Upper lobe of left lung (tissue), 6 donors: Measurements from ENCODE around the gene INSM1. TPM values are rescaled to one million over a fixed set of nuclear protein-coding genes. Genes with fewer than 3 reads are reported as not detected.

Source experiments
- ATAC-seq, 2 donors: fragments of 200-7000 bp; cut with Tn5 transposase; one replicate each; pipeline ENCODE4 v1.9.1; 2022; ENCODE audit warnings: mild to moderate bottlenecking in 2 of 2, moderate library complexity in 2 of 2; ENCODE audit not compliant: low FRiP score in 2 of 2
- DNase-seq, 2 donors: peaks; one replicate each; pipeline ENCODE4 v3.0.0-alpha.2; 2019 to 2020
- H3K27ac ChIP-seq, 4 donors: fragments of 200-600 bp; sonication (generic); one replicate each; pipeline ENCODE4 v1.5.1; 2016 to 2019
- H3K27me3 ChIP-seq, 4 donors: fragments of 200-600 bp; sonication (generic); one replicate each; pipeline ENCODE4 v1.5.1; 2017 to 2019
- H3K36me3 ChIP-seq, 4 donors: fragments of 200-600 bp; sonication (generic); one replicate each; pipeline ENCODE4 v1.5.1; 2016 to 2019
- H3K4me1 ChIP-seq, 4 donors: fragments of 200-600 bp; sonication (generic); one replicate each; pipeline ENCODE4 v1.5.1; 2018 to 2019
- H3K4me3 ChIP-seq, 4 donors: fragments of 200-600 bp; sonication (generic); one replicate each; pipeline ENCODE4 v1.5.1; 2017 to 2019; ENCODE audit warnings: mild to moderate bottlenecking in 2 of 4, moderate library complexity in 1 of 4
- H3K9me3 ChIP-seq, 4 donors: fragments of 200-600 bp; sonication (generic); one replicate each; pipeline ENCODE4 v1.5.1; 2018 to 2019
- EP300 ChIP-seq, 4 donors: sonication (generic); formaldehyde crosslinking; IDR thresholded peaks; one replicate each; pipeline ENCODE4 v1.5.1; 2017; ENCODE audit warnings: antibody characterized with exemption in 4 of 4, control low read depth in 2 of 4
- POLR2A ChIP-seq, 4 donors: fragments of 450-650 bp; IDR thresholded peaks; one replicate each; pipeline ENCODE4 v1.5.1; 2016 to 2017; ENCODE audit warnings: antibody characterized with exemption in 4 of 4, mild to moderate bottlenecking in 2 of 4
- POLR2AphosphoS5 ChIP-seq, 2 donors: sonication (generic); formaldehyde crosslinking; IDR thresholded peaks; one replicate each; pipeline ENCODE4 v1.5.1; 2017; ENCODE audit warnings: antibody characterized with exemption in 2 of 2
- WGBS, 2 donors: methylation state at CpG; one replicate each; pipeline ENCODE4 v1.1.5; 2017 to 2018; 5-methylcytosine and 5-hydroxymethylcytosine counted together
- total RNA-seq, 6 donors: library from RNA; depleted of rRNA in 4 of 6; stranded (reverse); fragments of >200 nt in 4 of 6; gene quantifications; one replicate each; pipeline versions ENCODE4 v1.1.0 to v1.2.1, GENCODE V29; 2016 to 2021
- TF ChIP-seq, protein P1 (sequence below), 6 experiments: fragments of 450-650 bp in 4 of 6; fragments of 200-600 bp in 2 of 6; sonication (generic) in 2 of 6; IDR thresholded peaks; one replicate each; pipeline ENCODE4 v1.5.1; 2016 to 2019; ENCODE audit warnings: antibody characterized with exemption in 6 of 6
- donor health status: DM: no; HTN: no; CAD: no; lungs with moderate emphysema.
- donor health status: DM: no; HTN: yes; CAD: no; lungs with severe emphysema.

INSM1 gene
- total RNA-seq, 6 donors from 2014 or later: not detected

DNA sequence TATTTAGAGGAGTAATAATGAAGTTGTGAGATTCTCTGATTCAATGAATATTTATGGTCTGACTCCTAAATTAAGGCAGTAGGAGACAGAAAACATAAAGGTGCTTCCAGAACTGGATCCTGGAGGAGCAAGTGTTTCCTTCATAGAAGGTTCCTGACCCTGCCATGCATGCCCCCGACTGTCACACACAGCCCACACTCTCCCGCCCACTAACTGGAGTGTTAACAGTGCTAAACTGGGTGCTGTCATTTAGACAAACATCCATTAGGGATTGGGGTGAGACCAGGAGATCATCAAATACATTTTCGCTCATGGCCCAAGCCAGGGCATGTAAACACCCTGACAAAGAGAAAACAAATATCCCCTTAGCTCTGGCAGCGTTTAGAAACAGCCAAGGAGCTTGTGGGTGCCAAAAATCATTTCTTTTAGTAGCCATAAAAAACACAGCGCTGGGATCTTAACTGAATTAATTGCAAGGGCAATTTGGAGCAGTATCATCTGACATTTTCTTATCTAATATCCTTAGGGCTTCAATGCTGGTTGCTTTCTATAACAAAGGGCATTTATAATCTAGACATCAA, 46.8 kb downstream of the INSM1 start:
- no peak overlapping the region for H3K27ac ChIP-seq

DNA sequence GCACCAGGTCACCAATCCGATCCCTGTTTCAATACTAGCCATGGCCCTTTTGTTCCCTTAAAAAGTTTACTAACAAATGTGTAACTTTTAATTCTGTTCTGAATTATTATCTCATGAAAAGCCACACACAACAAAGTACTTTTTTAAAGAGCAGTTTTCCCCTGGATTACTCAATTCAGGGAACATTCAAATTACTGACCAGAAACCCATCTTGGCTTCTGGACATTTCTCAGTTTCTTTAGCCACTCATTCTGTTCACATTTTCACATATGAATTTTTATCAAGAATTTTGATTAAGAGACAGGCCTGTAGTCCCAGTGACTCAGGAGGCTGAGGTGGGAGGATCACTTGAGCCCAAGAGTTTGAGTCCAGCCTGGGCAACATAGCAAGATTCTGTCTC, 47.4 kb downstream of the INSM1 start:
- Histone ChIP-seq H3K27ac (no peak overlapping the region), H3K9me3 (no peaks in the 10 kb centered on the region), H3K4me1 (no peaks in the 10 kb centered on the region), H3K36me3 (peaks cover 0 to 24% (median 2%) of the 10 kb centered on the region in 4 donors), H3K27me3 (no peaks in the 10 kb centered on the region), H3K4me3 (no peak overlapping the region)
- ATAC-seq (no peak), DNase-seq (no peak)
- TF ChIP-seq POLR2A (IDR thresholded peaks at IDR 0.05) (no peak), POLR2AphosphoS5 (IDR thresholded peaks at IDR 0.05) (no peak), EP300 (IDR thresholded peaks at IDR 0.05) (no peak)
- TF ChIP-seq, protein P1, sequence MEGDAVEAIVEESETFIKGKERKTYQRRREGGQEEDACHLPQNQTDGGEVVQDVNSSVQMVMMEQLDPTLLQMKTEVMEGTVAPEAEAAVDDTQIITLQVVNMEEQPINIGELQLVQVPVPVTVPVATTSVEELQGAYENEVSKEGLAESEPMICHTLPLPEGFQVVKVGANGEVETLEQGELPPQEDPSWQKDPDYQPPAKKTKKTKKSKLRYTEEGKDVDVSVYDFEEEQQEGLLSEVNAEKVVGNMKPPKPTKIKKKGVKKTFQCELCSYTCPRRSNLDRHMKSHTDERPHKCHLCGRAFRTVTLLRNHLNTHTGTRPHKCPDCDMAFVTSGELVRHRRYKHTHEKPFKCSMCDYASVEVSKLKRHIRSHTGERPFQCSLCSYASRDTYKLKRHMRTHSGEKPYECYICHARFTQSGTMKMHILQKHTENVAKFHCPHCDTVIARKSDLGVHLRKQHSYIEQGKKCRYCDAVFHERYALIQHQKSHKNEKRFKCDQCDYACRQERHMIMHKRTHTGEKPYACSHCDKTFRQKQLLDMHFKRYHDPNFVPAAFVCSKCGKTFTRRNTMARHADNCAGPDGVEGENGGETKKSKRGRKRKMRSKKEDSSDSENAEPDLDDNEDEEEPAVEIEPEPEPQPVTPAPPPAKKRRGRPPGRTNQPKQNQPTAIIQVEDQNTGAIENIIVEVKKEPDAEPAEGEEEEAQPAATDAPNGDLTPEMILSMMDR (IDR thresholded peaks at IDR 0.05): no peak
- WGBS, 2 donors: 96 to 100% methylated on average over 1 of the region's 1 CpG

More for the DNA sequence above, 46.8 kb downstream of the INSM1 start:
- Histone ChIP-seq H3K4me1 (no peaks in the 10 kb centered on the region), H3K27me3 (no peaks in the 10 kb centered on the region), H3K4me3 (no peak overlapping the region), H3K9me3 (no peaks in the 10 kb centered on the region), H3K36me3 (peaks cover 0 to 28% (median 2%) of the 10 kb centered on the region in 4 donors)
- ATAC-seq: no peak
- TF ChIP-seq POLR2AphosphoS5 (IDR thresholded peaks at IDR 0.05): no peak
- TF ChIP-seq POLR2A (IDR thresholded peaks at IDR 0.05): no peak
- TF ChIP-seq EP300 (IDR thresholded peaks at IDR 0.05): no peak
- TF ChIP-seq, protein P1 (IDR thresholded peaks at IDR 0.05): no peak
- DNase-seq: no peak
- WGBS, 2 donors: 79 to 80% methylated on average over 5 of the region's 5 CpGs

DNA sequence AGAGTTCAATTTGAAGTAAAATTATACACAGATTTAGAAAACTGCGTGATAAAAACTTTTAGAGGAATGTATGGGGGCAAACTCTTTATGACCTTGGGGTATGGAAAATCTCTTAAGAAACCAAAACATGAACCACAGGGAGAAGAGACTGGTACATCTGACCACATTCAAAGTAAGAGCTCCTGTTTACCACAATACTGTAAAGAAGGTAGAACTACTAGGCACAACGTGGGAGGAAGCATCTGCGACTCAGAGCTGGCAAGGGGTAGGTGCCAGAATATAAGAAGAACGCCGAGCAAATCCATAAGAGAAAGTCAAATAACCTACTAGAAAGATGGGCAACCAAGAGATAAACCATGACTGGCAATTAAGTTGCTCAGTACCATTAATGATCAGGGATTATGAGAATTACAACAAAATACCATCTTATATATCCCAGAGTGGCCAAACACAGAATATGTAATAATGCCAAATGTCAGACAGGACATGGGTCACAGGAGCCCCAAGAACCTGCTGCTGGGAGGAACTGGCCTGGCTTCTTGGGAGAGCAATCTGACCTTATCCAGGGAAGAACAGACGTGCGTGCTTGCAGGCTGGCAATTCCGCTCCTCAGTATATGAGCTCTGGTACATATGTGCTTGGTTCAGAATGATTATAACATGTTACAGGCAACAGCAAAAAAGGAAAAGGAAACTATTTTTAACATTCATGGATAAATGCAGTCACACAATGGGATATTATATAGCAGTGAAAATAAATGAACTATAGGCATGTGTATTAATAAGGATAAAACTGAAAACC, 50.2 kb downstream of the INSM1 start:
- Histone ChIP-seq H3K36me3 (peaks cover 0 to 45% (median 4%) of the 10 kb centered on the region in 4 donors), H3K9me3 (no peaks in the 10 kb centered on the region), H3K27me3 (no peaks in the 10 kb centered on the region), H3K4me3 (no peak overlapping the region), H3K27ac (no peak overlapping the region), H3K4me1 (no peaks in the 10 kb centered on the region)
- TF ChIP-seq, protein P1 (IDR thresholded peaks at IDR 0.05): no peak
- no peak for TF ChIP-seq POLR2A (IDR thresholded peaks at IDR 0.05)
- TF ChIP-seq POLR2AphosphoS5 (IDR thresholded peaks at IDR 0.05): no peak
- no peak for TF ChIP-seq EP300 (IDR thresholded peaks at IDR 0.05)
- no peak for ATAC-seq
- DNase-seq: no peak
- WGBS, 2 donors: 93% methylated on average over 8 of the region's 8 CpGs
